GM19467 (cell line): ENCODE measurements around the gene PDZRN4.
"Not testable (repeated sequence)": the region's sequence is repeated elsewhere in the genome, so short reads cannot be mapped to it uniquely, and the experiment has no call there.

ENCODE experiments used
- ATAC-seq: cut with Tn5 transposase; IDR thresholded peaks from one replicate; pipeline ENCODE4 v1.9.1; 2021; ENCODE audit warnings: mild to moderate bottlenecking, moderate library complexity; ENCODE audit not compliant: unreplicated experiment

PDZRN4 gene

GRCh38 chr12:41615174-41615573 is 427.1 kb downstream of the PDZRN4 start:
- not testable (repeated sequence) for ATAC-seq

- no peak for ATAC-seq
These were observed 431.6 kb downstream of the PDZRN4 start for GRCh38 chr12:41619705-41620104.

GRCh38 chr12:41621291-41621690 is 433.2 kb downstream of the PDZRN4 start:
- ATAC-seq = no peak
